Hepatocyte (in vitro differentiated cells): ENCODE measurements around the gene KLF13.

Experiments used
- CTCF ChIP-seq: fragments of 200-600 bp; sonication (generic); IDR thresholded peaks from 2 replicates; pipeline ENCODE4 v1.5.1; 2016; ENCODE audit warnings: antibody characterized with exemption, mild to moderate bottlenecking; ENCODE audit not compliant: poor library complexity
- EZH2 ChIP-seq: fragments of 200-600 bp; sonication (generic); IDR thresholded peaks from 2 replicates; pipeline ENCODE4 v1.6.1; 2016; ENCODE audit warnings: antibody characterized with exemption, mild to moderate bottlenecking, borderline replicate concordance

GRCh38 chr15:31317017-31317416 is 9.6 kb upstream of the KLF13 start:
- TF ChIP-seq CTCF (no peak), EZH2 (no peak)
